HG03045 (cell line): ENCODE data around the gene PTPN1.

Experiments used
- ATAC-seq: cut with Tn5 transposase; IDR thresholded peaks from one replicate; pipeline ENCODE4 v1.9.1; 2021; ENCODE audit warnings: mild to moderate bottlenecking, moderate library complexity; ENCODE audit not compliant: unreplicated experiment

PTPN1 gene

DNA sequence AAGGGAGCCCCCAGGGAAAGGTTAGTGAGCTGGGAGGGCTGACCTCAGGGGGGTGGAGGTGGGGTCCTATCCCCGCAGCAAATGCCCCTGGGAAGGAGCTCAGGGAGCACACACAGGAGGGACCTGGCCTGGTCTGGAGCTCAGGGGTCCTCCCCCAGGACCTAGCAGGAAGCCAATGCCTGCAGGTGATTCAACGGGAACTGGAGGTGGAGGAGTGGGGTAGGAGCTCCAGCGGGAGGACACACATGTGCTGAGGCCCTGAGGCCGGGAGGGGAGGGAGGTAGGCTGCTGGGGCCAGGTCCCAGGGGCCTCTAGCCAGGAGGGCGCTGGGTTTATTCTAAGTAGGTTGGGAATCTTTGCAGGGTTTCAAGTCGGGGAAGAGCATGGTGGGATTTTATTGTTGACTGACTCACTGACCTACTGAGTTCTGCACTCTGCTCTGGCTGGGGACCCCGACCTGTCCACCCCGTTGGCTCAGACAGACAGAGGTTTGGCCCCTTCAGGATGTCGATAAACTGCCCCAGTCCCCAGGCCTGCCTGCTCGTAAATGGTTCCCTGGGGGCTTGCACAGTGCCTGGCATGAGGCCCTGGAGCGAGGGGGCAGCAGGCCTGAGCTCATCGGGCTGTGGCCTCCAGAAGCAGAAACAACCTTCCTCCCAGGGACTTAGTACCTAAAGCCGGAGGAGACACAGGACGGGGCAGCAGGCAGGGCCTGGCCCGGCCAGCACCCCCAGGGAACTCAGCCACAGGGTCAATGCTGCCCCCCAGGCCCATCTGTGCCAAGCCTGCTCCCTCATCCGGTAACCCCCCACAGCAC is 118.9 kb downstream of the PTPN1 start:
- ATAC-seq, result no peak

DNA sequence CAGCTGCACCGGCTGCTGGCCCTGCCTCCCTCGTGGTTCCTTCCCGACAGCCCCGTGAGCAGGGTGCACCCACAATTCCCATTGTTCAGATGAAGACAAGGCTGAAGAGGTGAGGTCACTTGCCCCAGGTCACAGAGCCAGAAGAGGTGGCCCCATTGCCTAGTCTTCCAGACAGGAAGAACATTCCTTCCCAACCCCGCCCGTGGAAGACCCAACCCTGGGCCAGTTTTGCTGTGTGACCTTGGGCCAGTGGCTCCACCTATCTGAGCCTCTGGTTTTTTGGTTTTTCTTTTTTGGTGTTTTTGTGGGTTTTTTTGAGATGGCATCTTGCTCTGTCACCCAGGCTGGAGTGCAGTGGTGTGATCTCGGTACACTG is 119.5 kb downstream of the PTPN1 start:
- no peak for ATAC-seq

DNA sequence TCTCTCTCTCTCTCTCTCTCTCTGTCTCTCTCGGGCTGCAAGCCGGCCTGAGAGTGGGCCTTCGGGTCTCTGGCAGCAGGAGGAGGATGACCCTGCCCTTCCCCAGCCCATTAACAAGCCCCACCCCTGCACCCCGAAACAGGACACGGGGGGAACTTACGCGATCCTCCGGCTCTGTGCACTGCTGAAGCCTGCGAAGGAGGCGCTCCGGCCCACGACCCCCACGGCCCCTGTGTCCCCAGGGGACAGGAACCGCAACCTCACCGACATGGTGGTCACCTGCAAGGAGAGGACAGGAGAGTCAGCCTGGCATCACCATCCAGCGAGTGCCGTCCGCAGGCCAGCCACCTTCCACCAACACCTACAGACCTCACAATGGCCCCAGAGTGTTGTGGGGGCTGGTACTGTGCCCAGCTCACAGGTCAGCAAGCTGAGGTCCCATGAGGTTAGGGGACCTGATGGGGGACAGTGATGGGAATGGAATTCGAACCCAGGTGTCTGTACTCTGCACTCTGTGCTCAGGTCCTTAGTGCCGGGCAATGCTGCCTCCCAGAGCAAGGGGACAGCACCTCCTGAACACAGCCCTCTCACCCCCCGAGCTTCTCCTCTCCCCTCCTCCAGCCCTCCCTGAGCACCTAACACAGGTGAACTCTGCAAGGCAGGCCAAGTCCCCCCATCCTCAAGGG is 120.5 kb downstream of the PTPN1 start:
- no peak for ATAC-seq

DNA sequence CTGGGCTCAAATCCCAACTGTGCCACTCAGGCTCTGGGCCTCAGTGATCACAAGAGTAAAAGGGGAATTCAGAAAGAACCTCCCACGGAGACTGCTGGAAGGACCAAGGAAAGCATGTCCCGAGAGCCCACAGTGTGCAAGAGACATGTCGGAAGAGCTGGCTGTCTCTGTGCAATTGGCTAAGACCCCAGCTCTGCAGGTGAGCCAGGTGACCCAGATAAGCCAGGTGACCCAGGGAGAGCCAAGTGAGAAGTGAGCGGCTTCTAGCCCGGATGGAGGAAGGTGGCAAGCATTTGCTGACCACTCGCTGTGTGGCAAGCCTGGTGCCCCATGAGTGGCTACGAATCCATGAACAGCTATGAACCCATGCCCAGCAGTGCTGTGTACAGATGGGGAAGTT is 122.1 kb downstream of the PTPN1 start:
- ATAC-seq, result no peak

DNA sequence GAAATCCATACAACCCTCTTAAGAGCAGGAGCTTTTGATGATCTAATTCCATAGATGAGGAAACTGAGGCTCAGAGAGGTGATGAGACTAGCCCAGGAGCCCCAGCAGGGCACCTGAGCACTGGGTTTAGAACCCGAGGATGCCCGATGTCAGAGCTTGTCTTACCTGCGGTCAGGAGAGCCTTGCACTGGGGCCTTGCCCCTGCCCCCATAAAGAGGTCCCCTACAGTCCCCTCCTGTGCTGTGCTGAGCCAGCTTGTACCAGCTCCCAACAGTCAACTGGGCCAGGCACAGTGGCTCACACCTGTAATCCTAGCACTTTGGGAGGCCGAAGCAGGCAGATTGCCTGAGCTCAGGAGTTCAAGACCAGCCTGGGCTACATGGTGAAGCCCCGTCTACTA is 122.5 kb downstream of the PTPN1 start:
- no peak for ATAC-seq

DNA sequence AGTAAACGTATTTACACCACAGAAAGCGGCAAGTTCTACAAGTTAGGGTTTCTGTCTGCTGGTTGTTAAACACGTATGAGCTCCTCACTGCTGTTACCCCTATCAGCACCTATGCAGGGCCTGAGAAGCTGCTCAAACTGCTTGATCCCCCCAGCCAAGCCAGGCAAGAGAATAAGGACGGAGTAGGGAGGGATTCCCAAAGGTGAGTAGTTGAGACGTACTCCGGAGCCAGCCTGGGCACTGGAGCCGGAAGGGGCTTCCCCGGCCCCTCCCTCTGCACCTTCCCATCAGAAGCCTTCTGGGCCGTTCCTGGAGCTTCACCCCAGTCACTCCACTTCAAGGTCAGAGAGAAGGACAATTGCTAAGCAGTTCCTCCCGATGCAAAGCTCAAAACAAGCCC is 123.2 kb downstream of the PTPN1 start:
- no peak for ATAC-seq

DNA sequence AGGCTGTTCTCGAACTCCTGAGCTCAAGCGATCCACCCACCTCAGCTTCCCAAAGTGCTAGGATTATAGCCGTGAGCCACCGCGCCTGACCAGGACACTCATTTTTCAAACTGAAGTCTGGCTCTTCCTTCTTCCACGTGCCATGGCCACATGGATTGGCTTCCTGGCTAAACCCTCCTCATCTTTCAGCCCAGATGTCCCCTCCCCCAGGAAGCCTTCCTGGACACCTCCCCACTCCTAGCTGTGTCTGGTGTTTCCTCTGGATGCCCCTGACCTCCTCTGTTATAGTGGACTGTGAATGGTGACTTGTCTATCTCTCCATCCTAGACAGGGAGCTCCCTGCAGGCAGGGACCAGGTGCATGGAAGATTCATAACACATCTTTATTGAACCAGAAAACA is 124.0 kb downstream of the PTPN1 start:
- ATAC-seq, result no peak
